Transverse colon (tissue), 3 donors: Measurements from ENCODE around the gene CSNK2A1.

ENCODE experiments used
- CTCF ChIP-seq, 5 experiments: fragments of 200-600 bp in 3 of 5; fragments of 450-650 bp in 2 of 5; sonication (generic) in 3 of 5; IDR thresholded peaks; 1 replicate in 2 of 5; 2 replicates in 3 of 5; pipeline ENCODE4 v1.5.1; 2016 to 2017; ENCODE audit warnings: antibody characterized with exemption in 5 of 5, inconsistent platforms in 3 of 5, mild to moderate bottlenecking in 2 of 5, moderate library complexity in 1 of 5
- EP300 ChIP-seq: sonication (generic); formaldehyde crosslinking; IDR thresholded peaks from one replicate; pipeline ENCODE4 v1.6.1; 2017; ENCODE audit warnings: antibody characterized with exemption, low read depth

GRCh38 chr20:582204-582603, 38.6 kb upstream of the CSNK2A1 start:
- TF ChIP-seq CTCF (IDR thresholded peaks at IDR 0.05) (no peak), EP300 (no peak)
